NCI-H82 treated with DMSO at 0.1 percent for 48 hours (cell line): ENCODE measurements around the gene PDSS1.
A peak's percentile ranks its signal among the peaks of the same experiment; 100 is the strongest.
"Not testable (repeated sequence)": the region's sequence is repeated elsewhere in the genome, so short reads cannot be mapped to it uniquely, and the experiment has no call there.

Source experiments
- DNase-seq: peaks from one replicate; lab custom pipeline; 2025; ENCODE audit not compliant: unreplicated experiment; lab: John Stamatoyannopoulos, UW

PDSS1 gene

DNA sequence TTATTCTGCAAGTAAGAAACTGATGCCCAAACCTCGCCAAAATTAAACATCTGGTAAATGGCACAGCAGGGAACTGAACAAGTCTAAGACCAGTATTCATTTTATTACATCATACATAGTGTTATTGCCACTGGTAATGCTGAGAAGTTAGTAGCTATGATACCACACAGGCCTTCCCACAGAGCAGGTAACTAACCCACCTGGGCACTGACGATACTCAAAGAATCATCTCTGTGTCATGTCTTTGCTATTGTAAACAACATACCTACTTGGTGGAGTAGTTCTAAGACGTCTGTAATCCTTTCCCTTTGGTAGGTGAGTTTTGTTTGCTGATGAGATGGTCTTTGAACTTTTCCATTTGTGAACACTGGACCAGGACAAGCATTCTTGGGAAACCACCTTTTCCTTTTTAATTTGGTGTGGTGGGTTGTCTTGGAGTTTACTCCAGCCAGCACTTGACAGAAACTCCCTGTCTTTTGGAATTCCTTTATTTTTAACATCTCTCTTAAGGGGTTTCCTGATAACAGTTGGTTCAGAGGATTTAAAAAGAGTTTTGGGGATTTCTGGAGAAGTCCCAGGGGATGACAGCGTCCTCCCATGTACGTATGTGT lies 40.9 kb downstream of the PDSS1 start:
- DNase-seq = no peak

DNA sequence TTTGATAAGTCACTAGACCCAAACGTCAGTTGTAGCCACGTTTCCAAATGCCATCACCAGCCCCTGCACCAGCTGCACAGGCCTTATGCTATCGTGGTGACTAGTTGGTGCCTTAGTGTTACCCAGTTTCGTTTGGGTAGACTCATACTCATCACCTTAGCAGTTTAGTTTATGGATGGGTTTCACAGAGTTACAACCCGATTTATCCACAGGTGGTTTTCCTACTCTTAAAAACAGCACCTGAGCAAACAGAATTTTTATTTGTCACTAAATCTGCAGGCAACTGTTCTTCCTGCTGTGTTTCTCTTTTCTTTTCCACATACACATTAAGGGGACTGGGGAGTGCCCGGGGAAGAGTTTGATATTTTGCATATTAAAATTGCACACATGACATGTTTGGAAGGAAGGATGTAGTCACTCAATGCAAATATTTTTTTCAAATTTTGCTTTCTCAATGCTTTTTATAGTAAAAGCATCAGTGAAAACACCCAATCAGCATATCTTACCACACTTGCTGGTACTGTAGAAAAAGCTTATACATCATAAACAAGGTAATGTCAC lies 41.6 kb downstream of the PDSS1 start:
- no peak for DNase-seq

DNA sequence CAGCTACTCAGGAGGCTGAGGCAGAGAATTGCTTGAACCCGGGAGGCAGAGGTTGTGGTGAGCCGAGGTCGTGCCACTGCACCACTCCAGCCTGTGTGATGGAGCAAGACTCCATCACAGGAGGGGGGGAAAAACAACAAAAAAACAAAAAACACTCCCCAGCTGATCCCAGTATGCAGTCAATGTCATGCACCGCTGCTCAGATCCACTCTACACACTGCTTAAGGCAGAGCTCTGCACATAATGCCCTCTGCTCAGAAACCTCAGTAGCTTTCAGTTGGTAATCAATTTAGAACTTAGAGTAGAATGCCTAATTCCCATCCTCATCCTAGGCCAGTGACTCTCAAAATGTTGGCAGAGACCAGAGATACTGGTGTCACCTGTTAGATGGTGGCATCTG lies 43.9 kb downstream of the PDSS1 start:
- no peak for DNase-seq

DNA sequence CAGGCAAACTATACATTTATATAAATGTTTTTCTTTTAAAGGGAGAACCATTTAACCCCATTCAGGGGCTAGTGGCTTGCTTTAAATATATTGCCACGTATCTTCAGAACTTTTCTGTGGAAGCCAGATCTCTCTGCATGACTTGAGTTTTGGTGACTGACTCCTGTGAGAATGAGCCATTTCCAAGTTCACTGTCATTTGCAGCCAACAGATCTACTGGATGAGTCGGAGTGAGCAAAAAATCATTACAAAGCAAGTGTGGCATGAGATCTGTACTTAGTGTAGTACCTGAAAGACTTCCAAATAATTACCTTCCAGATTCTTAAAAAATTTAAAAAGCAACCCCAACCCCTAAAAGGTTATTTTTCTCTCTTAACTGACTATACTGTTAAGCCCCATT lies 45.6 kb downstream of the PDSS1 start:
- DNase-seq = no peak

DNA sequence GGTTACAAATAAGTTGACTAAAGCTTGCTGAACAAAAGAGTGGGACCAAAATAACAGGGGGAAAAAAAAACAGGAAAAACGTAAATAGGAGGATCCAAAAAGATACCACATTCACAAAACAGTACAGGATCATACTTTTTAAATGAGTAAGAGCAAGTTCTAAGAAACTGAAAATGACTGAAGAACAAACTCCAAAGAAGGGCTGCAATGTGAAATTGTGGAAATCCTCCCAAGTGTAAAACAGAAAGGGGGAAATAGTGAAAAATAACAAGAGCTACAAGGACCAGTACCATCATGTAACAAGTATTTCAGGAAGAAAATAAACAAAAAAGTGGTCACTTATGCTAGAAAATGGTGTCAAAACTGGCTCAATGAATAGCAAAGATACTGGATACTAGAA lies 46.3 kb downstream of the PDSS1 start:
- no peak for DNase-seq

DNA sequence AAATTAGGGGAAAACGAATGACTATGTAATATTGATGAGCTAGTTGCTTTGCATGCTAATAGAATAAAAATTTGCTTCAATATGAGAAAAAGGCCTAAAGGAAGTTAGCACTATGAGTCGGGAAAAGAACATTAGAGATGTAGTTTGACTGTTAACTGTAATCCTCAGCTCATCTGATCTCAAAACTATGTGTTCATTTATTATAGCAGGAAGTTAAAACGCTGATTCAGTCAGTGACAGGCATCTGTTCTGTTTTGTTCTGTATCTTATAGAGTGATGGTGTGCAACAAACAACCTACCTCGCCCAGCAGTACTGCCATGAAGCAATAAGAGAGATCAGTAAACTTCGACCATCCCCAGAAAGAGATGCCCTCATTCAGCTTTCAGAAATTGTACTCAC lies 48.6 kb downstream of the PDSS1 start:
- DNase-seq = no peak

DNA sequence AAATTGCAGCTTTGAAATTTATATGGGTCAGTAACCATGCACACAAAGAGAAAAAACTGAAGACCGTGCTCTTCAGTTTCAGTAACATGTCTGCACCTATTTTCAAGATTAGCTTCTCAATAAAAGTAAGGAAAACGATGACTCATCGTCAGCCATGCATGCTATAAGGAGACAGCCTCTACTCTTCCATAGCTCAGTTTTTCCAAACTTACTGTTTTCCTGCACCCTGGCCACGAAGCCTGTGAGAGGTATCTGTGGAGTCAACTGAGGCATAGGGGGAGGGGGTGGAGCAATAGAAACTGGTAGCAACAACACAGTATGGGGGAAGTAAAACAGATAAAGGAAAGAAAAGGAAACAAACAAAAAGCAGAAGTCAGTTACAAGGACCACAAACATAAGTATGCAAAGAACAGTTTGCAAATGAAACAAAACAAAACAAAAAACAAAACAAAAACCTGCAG lies 58.0 kb downstream of the PDSS1 start:
- DNase-seq = no peak

DNA sequence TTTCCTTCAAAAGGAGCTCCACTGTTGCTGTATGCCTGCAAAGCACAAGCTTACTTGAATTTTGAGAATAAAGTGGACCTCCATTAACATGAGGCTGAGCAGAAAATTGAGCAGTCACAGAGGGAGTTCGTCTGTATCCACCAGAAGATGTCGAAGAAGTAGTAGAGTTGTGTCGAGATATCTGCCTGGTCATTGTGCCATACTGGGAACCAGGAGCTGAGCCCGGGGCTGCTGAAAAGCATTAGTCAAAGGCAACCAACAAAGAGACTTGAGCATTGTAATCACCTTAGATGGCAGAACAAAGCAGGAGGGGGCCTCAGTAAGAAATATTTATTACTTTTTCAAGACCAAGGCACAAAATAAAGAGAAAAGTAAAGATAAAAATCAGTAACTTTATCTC lies 61.5 kb downstream of the PDSS1 start:
- peak; percentile 1 for DNase-seq

DNA sequence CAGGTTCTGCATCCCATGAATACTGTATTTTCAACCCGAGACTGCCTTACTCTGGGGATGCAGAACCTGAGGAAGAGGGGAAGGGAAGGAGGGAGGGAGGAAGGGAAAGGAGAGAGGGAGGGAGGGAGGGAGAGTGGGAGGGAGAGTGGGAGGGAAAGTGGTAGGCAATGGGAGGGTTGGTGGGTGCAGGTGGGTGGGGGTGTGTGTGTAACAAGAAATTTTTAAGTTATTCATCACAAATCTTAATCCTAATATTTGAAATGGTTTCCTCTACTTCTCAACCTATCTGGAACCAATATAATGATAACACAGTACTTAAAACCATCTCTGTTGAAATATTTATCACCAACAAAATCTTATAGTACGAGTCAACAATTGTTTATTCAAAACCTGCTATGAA lies 68.0 kb downstream of the PDSS1 start:
- DNase-seq = no peak

DNA sequence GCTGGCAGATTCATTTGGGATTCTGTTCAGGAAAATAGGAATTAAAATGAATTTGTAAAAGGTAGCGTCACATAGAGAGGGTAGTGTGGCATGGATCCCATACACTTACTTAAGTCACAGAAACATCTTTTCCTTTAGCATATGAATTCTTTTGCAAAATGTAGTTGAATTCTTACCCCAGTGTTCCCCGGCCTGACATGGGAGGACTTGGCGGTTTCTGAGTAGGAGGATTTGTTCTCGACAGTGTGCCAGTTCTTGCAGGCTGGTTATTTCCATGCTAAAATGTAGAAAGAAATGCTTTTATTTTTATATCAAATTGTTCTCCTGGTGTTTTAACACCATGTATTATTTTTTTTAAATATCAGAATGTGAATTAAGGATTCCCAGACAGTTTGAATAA lies 72.6 kb downstream of the PDSS1 start:
- DNase-seq = no peak

DNA sequence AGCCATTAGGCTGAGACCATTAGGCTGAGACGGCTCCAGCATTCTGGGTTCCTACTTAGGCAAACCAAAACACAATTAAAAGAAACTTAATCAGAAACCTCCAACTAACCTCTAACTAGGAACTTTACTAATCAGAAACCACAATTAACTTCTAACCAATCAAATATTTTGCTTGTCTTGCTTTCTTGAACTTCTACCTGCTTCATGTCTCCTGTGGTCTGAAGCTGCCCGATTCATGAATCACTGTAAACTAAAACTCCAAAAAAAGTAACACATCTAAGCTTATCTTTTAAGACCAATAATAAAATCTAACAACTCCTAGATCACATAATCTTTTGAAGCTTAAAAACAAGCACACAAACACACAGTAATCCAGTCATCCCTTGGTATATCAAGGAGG lies 76.1 kb downstream of the PDSS1 start:
- no peak for DNase-seq

DNA sequence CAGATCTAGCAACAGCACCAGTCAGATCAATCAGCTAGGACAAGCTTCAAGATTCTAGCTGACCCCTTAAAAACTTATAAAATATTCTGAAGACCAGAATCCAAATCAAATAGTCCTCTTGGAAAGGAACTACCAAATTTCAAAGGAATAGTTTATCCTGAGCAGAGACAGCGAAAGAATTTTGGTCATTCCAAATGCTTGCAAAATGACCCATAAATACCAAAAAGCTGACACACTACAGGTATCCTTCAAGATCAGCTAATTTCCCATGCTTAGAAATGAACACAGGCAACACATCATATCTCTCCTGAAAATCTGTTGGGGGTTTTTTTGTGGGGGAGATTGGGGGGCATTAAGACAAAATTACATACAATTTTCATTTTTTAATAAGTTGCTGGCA lies 78.8 kb downstream of the PDSS1 start:
- DNase-seq = no peak

DNA sequence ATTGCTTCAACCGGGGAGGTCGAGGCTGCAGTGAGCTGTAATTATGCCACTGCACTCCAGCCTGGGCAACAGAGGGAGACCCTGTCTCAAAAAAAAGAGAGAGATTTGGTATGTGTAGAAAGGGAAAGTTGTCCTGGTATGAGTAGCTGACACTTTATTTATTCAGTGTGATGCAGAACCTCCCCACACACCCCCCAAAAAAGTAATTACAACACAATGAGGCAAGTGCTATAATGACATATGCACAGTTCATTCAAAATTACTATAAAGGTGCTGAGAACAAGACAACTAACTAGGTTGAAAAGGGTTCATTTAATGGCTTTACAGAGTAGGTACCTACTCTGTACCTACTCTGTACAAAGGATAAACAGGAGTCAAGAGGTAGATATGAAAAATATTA lies 80.2 kb downstream of the PDSS1 start:
- no peak for DNase-seq

DNA sequence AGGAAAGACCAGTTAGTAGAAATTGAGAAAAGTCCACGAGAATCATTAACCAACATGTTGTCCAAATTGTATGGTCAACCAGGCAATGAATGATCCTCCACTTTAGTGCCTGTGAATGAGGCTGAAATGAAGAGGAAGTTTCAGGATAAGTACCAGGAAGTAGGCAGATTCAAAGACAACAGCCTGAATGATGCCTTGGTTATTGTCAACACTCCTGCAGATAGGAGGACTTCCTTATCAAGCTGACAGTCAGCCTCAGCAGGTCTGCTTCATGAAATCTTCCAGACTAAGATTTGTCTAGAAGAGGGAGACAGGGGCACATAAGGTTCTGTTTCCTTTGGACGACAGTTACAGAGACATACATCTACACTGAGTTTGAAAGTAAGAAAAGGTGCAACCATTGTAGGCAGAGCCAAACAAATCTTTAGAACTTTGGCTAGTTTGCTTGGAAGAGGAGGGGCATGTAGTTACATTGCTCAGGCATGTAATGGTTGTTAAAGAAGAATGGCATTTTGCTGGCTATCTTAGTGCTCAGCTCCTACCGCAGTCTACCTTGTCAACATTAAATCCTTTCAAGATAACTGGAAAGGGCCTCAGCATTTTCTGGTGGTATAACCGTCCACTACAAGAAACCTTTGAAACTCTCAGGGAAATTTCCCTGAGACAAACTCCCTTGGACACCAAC lies 81.8 kb downstream of the PDSS1 start:
- no peak for DNase-seq

DNA sequence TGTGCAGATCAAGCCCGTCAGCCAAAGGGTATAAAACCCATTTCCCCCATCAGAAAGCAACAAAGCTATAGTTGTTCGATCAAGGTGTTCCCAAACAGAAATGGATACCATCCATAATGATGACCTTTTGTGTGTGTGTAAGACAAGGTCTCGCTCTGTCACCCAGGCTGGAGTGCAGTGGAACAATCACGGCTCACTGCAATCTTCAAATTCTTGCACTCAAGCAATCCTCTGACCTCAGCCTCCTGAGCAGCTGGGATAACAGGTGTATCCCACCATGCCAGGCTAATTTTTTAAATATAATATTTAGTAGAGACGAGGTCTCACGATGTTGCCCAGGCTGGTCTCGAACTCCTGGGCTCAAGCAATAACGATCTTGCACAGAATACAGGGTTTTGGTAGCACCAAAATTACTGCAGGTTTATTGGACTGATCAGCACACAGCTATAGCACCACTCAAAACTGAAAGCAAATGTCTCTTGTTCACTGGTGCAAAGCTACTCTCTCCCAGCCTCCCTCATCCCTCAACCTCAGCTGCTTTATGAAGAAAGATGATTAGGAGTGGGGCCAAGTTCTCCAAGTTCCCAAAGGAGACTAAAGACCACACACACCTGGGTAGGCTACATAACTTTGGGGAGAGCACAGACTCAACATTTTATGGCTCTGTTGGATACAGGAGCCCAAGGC lies 82.7 kb downstream of the PDSS1 start:
- DNase-seq = no peak

DNA sequence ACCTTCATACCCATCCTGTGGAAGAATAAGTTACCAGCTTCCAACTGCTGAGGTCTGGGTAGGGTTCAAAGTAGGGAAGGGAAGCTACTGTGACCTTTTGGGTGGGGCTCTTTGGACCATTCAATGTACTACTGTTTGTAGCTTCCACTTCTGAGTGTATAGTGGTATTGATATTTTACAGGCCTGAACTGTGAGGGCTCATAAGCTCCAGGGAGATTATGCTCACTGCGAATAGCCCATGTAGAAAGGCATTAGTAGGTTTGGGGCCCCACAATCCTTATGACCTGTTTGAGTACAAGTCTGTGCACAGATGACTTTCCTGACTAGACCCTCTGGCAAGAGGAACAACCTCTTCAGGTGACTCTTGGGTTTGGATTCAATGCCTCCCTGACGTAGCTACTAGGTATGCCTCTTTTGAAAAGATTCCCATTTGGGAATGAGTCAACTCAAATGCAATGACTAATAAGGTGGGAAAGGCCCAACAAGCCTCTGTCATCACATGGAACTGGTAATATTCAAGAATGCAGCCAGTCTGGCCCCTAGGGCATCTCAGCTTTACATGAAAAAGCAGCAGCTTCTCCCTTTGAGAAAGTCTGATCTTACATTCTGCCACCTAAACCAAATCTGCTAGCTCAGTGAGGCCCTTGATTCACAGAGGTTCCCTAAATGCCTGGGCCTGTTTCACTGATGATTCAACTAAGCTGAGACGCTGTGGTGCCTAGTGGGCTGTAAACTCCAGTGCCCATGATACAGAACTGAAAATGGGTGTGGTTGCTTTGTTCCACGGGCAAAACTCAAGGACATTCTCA lies 83.5 kb downstream of the PDSS1 start:
- no peak for DNase-seq

DNA sequence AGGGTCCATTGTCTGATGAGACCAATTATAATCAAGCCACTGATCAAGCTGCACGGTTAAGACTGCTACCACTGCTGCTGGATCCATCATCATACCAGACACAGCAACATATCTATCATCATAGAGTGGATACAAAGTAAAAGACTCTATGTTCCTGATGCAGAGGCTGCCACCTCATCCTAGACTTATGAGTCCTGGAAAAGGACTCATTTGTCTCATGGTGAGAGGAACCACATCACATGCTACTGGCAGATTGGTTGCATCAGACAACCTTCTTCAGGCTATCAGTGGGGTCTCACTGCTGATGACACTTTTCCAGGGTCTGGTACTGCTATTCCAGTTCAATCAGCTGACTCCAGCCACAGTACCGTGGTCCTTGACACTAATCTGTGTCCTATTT lies 84.3 kb downstream of the PDSS1 start:
- DNase-seq = no peak

DNA sequence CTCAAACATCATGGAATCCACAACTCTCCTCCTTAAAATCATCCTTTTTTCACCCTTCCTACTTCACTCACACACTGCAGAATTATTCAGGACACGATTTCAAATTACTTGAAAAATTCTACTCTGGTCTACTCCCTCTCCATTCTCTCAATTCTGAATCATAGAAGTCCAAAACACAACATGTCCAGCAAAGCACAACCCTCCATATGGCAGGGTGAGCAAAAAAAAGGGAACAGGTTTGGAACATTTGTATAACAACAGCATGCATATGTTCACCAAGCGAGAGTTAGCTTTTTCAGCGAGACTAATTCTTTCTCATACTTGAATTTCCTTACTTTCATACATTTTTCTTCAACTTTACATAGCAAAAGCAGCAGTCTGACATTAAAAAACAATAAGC lies 89.9 kb downstream of the PDSS1 start:
- no peak for DNase-seq

DNA sequence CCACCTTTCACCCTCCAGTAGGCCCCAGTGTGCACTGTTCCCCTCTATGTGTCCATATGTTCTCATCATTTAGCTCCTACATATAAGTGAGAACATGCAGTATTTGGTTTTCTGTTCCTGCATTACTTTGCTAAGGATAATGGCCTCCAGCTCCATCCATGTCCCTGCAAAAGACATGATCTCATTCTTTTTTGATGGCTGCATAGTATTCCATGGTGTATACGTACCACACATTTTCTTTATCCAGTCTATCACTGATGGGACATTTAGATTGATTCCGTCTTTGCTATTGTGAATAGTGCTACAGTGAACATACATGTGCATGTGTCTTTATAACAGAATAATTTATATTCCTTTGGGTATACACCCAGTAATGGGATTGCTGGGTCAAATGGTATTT lies 92.3 kb downstream of the PDSS1 start:
- DNase-seq = not testable (repeated sequence)

DNA sequence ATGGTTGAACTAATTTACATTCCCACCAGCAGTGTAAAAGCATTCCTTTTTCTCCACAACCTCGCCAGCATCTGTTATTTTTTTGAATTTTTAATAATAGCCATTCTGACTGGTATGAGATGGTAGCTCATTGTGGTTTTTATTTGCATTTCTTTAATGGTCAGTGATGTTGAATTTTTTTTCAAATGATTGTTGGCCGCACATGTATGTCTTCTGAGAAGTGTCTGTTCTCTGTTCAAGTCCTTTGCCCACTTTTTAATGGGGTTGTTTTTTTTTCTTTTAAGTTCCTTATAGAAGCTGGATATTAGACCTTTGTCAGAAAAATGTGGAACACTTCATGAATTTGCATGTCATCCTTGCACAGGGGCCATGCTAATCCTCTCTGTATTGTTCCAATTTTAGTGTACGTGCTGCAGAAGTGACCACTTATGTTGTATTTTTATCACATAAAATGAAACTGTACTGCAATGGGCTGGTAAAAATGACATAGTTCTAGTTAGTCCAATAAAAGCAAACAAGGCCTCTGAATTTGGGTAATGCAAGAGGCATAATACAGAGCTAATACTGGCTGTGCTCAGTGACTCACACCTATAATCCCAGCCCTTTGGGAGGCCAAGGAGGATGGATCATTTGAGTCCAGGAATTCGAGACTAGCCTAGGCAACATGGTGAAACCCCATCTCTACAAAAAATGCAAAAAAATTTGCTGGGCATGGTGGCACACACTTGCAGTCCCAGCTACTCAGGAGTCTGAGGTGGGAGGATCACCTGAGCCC lies 92.9 kb downstream of the PDSS1 start:
- no peak for DNase-seq
